Nephron progenitor cell (in vitro differentiated cells): Measurements from ENCODE around the gene GOLGA5.

Source experiments
- DNase-seq: peaks from one replicate; pipeline ENCODE4 v3.0.0; 2021
- H3K27ac Mint-ChIP-seq: 2 replicates; pipeline ENCODE4 v1.8.0; 2021; ENCODE audit warnings: mild to moderate bottlenecking, moderate library complexity, mixed read lengths
- H3K27me3 Mint-ChIP-seq: 2 replicates; pipeline ENCODE4 v1.8.0; 2021; ENCODE audit warnings: mild to moderate bottlenecking, low read depth, mixed read lengths; ENCODE audit not compliant: poor library complexity
- H3K36me3 Mint-ChIP-seq: 2 replicates; pipeline ENCODE4 v1.8.0; 2021; ENCODE audit warnings: low read depth, mixed read lengths
- H3K4me1 Mint-ChIP-seq: 2 replicates; pipeline ENCODE4 v1.8.0; 2021; ENCODE audit warnings: mixed read lengths
- H3K4me3 Mint-ChIP-seq: 2 replicates; pipeline ENCODE4 v1.8.0; 2021; ENCODE audit warnings: mild to moderate bottlenecking, moderate library complexity, mixed read lengths
- H3K9me3 Mint-ChIP-seq: 2 replicates; pipeline ENCODE4 v1.8.0; 2021; ENCODE audit warnings: mild to moderate bottlenecking, moderate library complexity, mixed read lengths
- CTCF ChIP-seq: fragments of 200-600 bp; sonication (generic); IDR thresholded peaks from 2 replicates; pipeline ENCODE4 v1.5.0; 2021; ENCODE audit warnings: antibody characterized with exemption

Gene GOLGA5

GRCh38 chr14:92797935-92798653, 4.0 kb downstream of the GOLGA5 start:
- H3K9me3 Mint-ChIP-seq: peaks cover 7% of the 10 kb centered on the region
- no peak for DNase-seq
- H3K36me3 Mint-ChIP-seq: peaks cover 40% of the 10 kb centered on the region
- no peak for TF ChIP-seq CTCF
- H3K27me3 Mint-ChIP-seq: no peaks in the 10 kb centered on the region
- H3K4me3 Mint-ChIP-seq: no peak overlapping the region
- H3K4me1 Mint-ChIP-seq: peaks cover 35% of the 10 kb centered on the region
- no peak overlapping the region for H3K27ac Mint-ChIP-seq

- Mint-ChIP-seq H3K4me1 (peaks cover 31% of the 10 kb centered on the region), H3K27me3 (no peaks in the 10 kb centered on the region), H3K27ac (no peak overlapping the region), H3K36me3 (peaks cover 47% of the 10 kb centered on the region), H3K9me3 (peaks cover under 1% of the 10 kb centered on the region), H3K4me3 (no peak overlapping the region)
- no peak for DNase-seq
- no peak for TF ChIP-seq CTCF
Measured at GRCh38 chr14:92798811-92799210, 4.7 kb downstream of the GOLGA5 start.

- no peak for TF ChIP-seq CTCF
- Mint-ChIP-seq H3K27me3 (no peaks in the 10 kb centered on the region), H3K4me3 (no peak overlapping the region), H3K4me1 (peaks cover 25% of the 10 kb centered on the region), H3K27ac (no peak overlapping the region), H3K9me3 (no peaks in the 10 kb centered on the region), H3K36me3 (peaks cover 58% of the 10 kb centered on the region)
- DNase-seq: no peak
Measured at GRCh38 chr14:92800012-92800411, 5.9 kb downstream of the GOLGA5 start.

GRCh38 chr14:92800525-92800924, 6.4 kb downstream of the GOLGA5 start:
- Mint-ChIP-seq H3K4me3 (no peak overlapping the region), H3K27ac (no peak overlapping the region), H3K9me3 (no peaks in the 10 kb centered on the region), H3K27me3 (no peaks in the 10 kb centered on the region), H3K4me1 (peaks cover 20% of the 10 kb centered on the region), H3K36me3 (peaks cover 63% of the 10 kb centered on the region)
- DNase-seq: no peak
- TF ChIP-seq CTCF: no peak

GRCh38 chr14:92801917-92802316, 7.8 kb downstream of the GOLGA5 start:
- Mint-ChIP-seq H3K4me3 (no peak overlapping the region), H3K9me3 (no peaks in the 10 kb centered on the region), H3K27ac (no peak overlapping the region), H3K27me3 (no peaks in the 10 kb centered on the region), H3K36me3 (peaks cover 67% of the 10 kb centered on the region), H3K4me1 (peaks cover 16% of the 10 kb centered on the region)
- no peak for TF ChIP-seq CTCF
- no peak for DNase-seq

GRCh38 chr14:92802678-92803077, 8.6 kb downstream of the GOLGA5 start:
- Mint-ChIP-seq H3K27ac (no peak overlapping the region), H3K9me3 (no peaks in the 10 kb centered on the region), H3K4me3 (no peak overlapping the region), H3K4me1 (peaks cover 16% of the 10 kb centered on the region), H3K27me3 (no peaks in the 10 kb centered on the region), H3K36me3 (peaks cover 65% of the 10 kb centered on the region)
- no peak for TF ChIP-seq CTCF
- DNase-seq: no peak
